Right lobe of liver (tissue), 4 donors: ENCODE results near the gene PTPRCAP.

Source experiments
- CTCF ChIP-seq, 4 donors: fragments of 200-600 bp in 3 of 4; fragments of 450-650 bp in 1 of 4; IDR thresholded peaks; one replicate each; pipeline versions ENCODE4 v1.5.1 to v1.8.0; 2016 to 2022; ENCODE audit warnings: antibody characterized with exemption in 4 of 4, mild to moderate bottlenecking in 2 of 4
- POLR2A ChIP-seq: fragments of 450-650 bp; IDR thresholded peaks from one replicate; pipeline ENCODE4 v1.6.1; 2017; ENCODE audit warnings: antibody characterized with exemption, mild to moderate bottlenecking
- donor health status: DM: no; HTN: no; CAD: no.
- donor health status: DM: no; HTN: no; CAD: no.
- donor health status: DM: no; HTN: yes; CAD: no.

- TF ChIP-seq POLR2A (no peak), CTCF (IDR thresholded peaks at IDR 0.05) (no peak)
Observed at GRCh38 chr11:67409781-67410368, 27.6 kb downstream of the PTPRCAP start.
